ENCODE measurements around the gene SPATA20. TPM values are rescaled to one million over a fixed set of nuclear protein-coding genes. Genes with fewer than 3 reads are reported as not detected.

SPATA20 gene
- total RNA-seq, 3 donors from 2014 or later, result 54.3 to 95.3 (median 65.4) TPM

DNA sequence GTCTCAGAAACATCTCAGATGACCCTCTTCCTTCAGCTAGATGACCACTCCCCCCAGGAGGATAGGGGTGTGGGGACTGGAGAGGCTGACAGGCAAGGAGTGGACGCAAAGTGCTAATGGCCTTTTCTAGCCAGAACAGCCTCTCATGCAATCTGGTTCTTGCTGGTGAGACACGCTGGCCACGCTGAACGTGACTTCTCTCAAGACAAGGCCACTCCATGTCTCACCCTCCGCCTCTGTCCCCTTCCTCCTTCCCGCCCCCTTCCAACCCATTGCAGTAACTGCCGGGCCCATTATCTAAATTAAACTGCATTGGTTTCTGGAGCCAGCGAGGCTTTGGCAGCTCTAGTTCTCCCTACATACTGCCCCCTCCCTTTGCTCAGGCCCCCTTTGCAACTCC is 23.1 kb downstream of the SPATA20 start:
- H3K9me3 ChIP-seq, result no peaks in the 10 kb centered on the region
- no peak overlapping the region for H3K4me3 ChIP-seq
- ATAC-seq (no peak), DNase-seq (no peak)
- no peaks in the 10 kb centered on the region for H3K36me3 ChIP-seq (ENCODE audit: low read depth)
- TF ChIP-seq, protein P1, sequence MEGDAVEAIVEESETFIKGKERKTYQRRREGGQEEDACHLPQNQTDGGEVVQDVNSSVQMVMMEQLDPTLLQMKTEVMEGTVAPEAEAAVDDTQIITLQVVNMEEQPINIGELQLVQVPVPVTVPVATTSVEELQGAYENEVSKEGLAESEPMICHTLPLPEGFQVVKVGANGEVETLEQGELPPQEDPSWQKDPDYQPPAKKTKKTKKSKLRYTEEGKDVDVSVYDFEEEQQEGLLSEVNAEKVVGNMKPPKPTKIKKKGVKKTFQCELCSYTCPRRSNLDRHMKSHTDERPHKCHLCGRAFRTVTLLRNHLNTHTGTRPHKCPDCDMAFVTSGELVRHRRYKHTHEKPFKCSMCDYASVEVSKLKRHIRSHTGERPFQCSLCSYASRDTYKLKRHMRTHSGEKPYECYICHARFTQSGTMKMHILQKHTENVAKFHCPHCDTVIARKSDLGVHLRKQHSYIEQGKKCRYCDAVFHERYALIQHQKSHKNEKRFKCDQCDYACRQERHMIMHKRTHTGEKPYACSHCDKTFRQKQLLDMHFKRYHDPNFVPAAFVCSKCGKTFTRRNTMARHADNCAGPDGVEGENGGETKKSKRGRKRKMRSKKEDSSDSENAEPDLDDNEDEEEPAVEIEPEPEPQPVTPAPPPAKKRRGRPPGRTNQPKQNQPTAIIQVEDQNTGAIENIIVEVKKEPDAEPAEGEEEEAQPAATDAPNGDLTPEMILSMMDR (IDR thresholded peaks at IDR 0.05), result no peak
- no peaks in the 10 kb centered on the region for H3K4me1 ChIP-seq (ENCODE audit: low read depth)
- intact Hi-C loops (cut with DNase I, micrococcal nuclease), result no loop called here

DNA sequence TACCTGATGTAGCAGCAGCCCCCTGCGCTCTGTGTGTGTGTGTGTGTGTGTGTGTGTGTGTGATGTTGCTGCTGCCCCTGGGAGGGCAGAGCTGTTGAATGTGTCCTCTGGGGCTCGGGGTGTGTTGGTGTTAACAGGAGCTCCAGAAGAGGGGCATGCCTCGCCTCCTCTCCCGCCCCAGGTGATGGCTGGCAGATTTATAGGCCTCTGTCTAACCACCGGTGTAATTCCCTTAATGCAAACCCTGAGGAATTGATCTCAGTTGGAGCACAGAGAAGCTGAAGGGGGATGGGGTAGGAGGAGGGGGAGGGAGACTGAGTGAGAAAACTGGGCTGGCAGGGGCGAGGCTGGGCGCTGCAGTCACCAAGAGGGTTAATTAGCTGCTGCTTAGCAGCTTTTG is 23.6 kb downstream of the SPATA20 start:
- ATAC-seq, result no peak
- DNase-seq, result no peak
- intact Hi-C loops (cut with DNase I, micrococcal nuclease), result no loop called here

DNA sequence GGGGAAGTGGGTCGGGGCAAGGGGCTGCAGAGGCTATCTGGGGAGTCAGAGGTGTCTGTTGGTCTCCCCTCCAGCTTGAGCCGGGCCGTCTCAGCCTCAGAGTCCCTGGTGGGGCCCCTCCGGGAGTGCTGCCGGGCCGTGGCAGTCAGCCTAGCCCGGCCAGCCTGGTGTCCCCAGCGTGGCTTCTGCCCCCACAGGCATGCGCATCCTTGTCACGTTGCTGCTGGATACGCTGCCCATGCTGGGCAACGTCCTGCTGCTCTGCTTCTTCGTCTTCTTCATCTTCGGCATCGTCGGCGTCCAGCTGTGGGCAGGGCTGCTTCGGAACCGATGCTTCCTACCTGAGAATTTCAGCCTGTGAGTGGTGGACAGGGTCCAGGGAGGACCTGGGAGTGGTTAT is 24.7 kb downstream of the SPATA20 start:
- DNase-seq, result no peak
- TF ChIP-seq, protein P1 (IDR thresholded peaks at IDR 0.05), result no peak
- H3K4me1 ChIP-seq (ENCODE audit: low read depth), result no peaks in the 10 kb centered on the region
- no peaks in the 10 kb centered on the region for H3K36me3 ChIP-seq (ENCODE audit: low read depth)
- no peaks in the 10 kb centered on the region for H3K9me3 ChIP-seq
- no peak for ATAC-seq
- intact Hi-C loops (cut with DNase I, micrococcal nuclease), result no loop called here
- no peak overlapping the region for H3K4me3 ChIP-seq

More for the DNA sequence above, 23.6 kb downstream of the SPATA20 start:
- H3K36me3 ChIP-seq (ENCODE audit: low read depth), result no peaks in the 10 kb centered on the region
- TF ChIP-seq, protein P1 (IDR thresholded peaks at IDR 0.05), result no peak
- H3K4me3 ChIP-seq, result no peak overlapping the region
- no peaks in the 10 kb centered on the region for H3K4me1 ChIP-seq (ENCODE audit: low read depth)
- no peaks in the 10 kb centered on the region for H3K9me3 ChIP-seq

DNA sequence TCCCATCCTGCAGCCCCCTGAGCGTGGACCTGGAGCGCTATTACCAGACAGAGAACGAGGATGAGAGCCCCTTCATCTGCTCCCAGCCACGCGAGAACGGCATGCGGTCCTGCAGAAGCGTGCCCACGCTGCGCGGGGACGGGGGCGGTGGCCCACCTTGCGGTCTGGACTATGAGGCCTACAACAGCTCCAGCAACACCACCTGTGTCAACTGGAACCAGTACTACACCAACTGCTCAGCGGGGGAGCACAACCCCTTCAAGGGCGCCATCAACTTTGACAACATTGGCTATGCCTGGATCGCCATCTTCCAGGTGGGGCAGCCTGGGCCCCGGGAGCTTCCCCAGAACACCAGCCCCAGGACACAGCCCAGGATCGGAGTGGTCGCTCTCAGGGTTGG is 25.6 kb downstream of the SPATA20 start:
- TF ChIP-seq, protein P1 (IDR thresholded peaks at IDR 0.05), result no peak
- no peaks in the 10 kb centered on the region for H3K4me1 ChIP-seq (ENCODE audit: low read depth)
- no peaks in the 10 kb centered on the region for H3K9me3 ChIP-seq
- no peak for ATAC-seq
- no peaks in the 10 kb centered on the region for H3K36me3 ChIP-seq (ENCODE audit: low read depth)
- H3K4me3 ChIP-seq, result no peak overlapping the region
- intact Hi-C loops (cut with DNase I, micrococcal nuclease), result no loop called here
- no peak for DNase-seq

DNA sequence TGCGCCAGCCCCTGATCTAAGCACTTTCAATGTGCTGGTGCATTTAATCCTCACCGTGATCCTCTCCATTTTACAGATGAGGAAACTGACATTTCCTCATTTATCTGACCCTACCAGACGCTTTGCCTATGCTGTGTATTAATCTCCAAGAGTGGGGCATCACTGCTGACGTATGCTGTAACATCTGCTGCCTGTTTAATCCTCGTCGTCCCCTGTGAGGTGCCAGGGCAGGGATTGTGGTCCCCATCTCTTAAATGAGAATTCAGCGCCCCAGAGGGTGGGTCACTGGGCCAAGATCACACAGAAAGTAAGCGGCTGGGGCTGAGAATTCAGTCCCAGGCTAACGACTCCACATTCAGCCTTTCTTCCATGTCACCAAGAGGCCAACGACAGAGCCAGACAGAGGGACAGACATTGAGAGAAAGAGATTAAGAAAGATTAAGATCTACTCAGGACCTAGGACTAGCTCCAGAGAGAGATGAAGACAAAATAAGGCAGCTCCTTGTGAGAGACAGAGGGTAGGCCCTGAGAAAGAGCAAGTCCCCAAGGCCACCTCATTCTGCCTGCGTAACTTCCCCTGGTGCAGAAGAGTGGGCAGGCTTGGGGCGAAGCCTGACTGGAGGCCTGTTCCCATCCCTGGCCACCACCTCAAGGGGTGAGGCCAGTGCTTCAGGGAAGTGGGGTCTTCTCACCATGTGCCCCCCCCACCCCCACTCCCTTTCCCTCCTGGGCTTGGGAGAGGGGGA is 27.1 kb downstream of the SPATA20 start:
- Histone ChIP-seq H3K4me3 (no peak overlapping the region), H3K9me3 (no peaks in the 10 kb centered on the region), H3K36me3 (ENCODE audit: low read depth) (no peaks in the 10 kb centered on the region), H3K4me1 (ENCODE audit: low read depth) (no peaks in the 10 kb centered on the region)
- no peak for ATAC-seq
- TF ChIP-seq, protein P1 (IDR thresholded peaks at IDR 0.05), result no peak
- intact Hi-C loops (cut with DNase I, micrococcal nuclease), result no loop called here
- no peak for DNase-seq
